ENCODE measurements around the gene KCNIP3.
"Not testable (repeated sequence)": the region's sequence is repeated elsewhere in the genome, so short reads cannot be mapped to it uniquely, and the experiment has no call there.

The KCNIP3 gene

GRCh38 chr2:95386031-95386430 lies 88.9 kb downstream of the KCNIP3 start:
- DNase-seq (ENCODE audit: low read depth) = no peak

GRCh38 chr2:95387358-95387757 lies 90.2 kb downstream of the KCNIP3 start:
- DNase-seq (ENCODE audit: low read depth) = no peak

- DNase-seq (ENCODE audit: low read depth) = no peak
Measured at GRCh38 chr2:95388091-95388692, 91.0 kb downstream of the KCNIP3 start.

GRCh38 chr2:95388856-95389244 lies 91.7 kb downstream of the KCNIP3 start:
- DNase-seq (ENCODE audit: low read depth) = no peak

- peak; percentile 7 for DNase-seq (ENCODE audit: low read depth)
Measured at GRCh38 chr2:95389245-95390119, 92.3 kb downstream of the KCNIP3 start.

GRCh38 chr2:95390272-95390880 lies 93.2 kb downstream of the KCNIP3 start:
- DNase-seq (ENCODE audit: low read depth) = no peak

- DNase-seq (ENCODE audit: low read depth) = no peak
Measured at GRCh38 chr2:95390881-95391321, 93.8 kb downstream of the KCNIP3 start.

GRCh38 chr2:95391641-95392310 lies 94.6 kb downstream of the KCNIP3 start:
- DNase-seq (ENCODE audit: low read depth) = no peak

- no peak for DNase-seq (ENCODE audit: low read depth)
Measured at GRCh38 chr2:95392320-95392719, 95.2 kb downstream of the KCNIP3 start.

GRCh38 chr2:95392730-95393455 lies 95.7 kb downstream of the KCNIP3 start:
- no peak for DNase-seq (ENCODE audit: low read depth)

- DNase-seq (ENCODE audit: low read depth) = no peak
Measured at GRCh38 chr2:95393901-95394300, 96.8 kb downstream of the KCNIP3 start.

- DNase-seq (ENCODE audit: low read depth) = no peak
Measured at GRCh38 chr2:95399061-95399460, 101.9 kb downstream of the KCNIP3 start.

- no peak for DNase-seq (ENCODE audit: low read depth)
Measured at GRCh38 chr2:95401480-95401879, 104.3 kb downstream of the KCNIP3 start.

GRCh38 chr2:95402004-95402369 lies 104.8 kb downstream of the KCNIP3 start:
- not testable (repeated sequence) for DNase-seq (ENCODE audit: low read depth)

- DNase-seq (ENCODE audit: low read depth) = peak; percentile 89
Measured at GRCh38 chr2:95402370-95403203, 105.4 kb downstream of the KCNIP3 start, which contains the start of gene FAHD2A. Gene FAHD2A (plus strand): TSS chr2:95402708. CDS start chr2:95405559, 2,851 bp downstream.

GRCh38 chr2:95403204-95403721 lies 106.1 kb downstream of the KCNIP3 start:
- DNase-seq (ENCODE audit: low read depth) = not testable (repeated sequence)

GRCh38 chr2:95403824-95404223 lies 106.7 kb downstream of the KCNIP3 start:
- DNase-seq (ENCODE audit: low read depth) = not testable (repeated sequence)

GRCh38 chr2:95404676-95405075 lies 107.5 kb downstream of the KCNIP3 start:
- not testable (repeated sequence) for DNase-seq (ENCODE audit: low read depth)

- not testable (repeated sequence) for DNase-seq (ENCODE audit: low read depth)
Measured at GRCh38 chr2:95411239-95411638, 114.1 kb downstream of the KCNIP3 start.

- DNase-seq (ENCODE audit: low read depth) = peak; percentile 57
Measured at GRCh38 chr2:95414015-95414594, 117.0 kb downstream of the KCNIP3 start.
